Thoracic aorta (tissue), 2 donors: ENCODE results near the gene LAMB3. TPM values are rescaled to one million over a fixed set of nuclear protein-coding genes. Genes with fewer than 3 reads are reported as not detected.

Experiments
- ATAC-seq: fragments of 150-250 bp; one replicate; pipeline ENCODE4 v1.8.0; 2017; ENCODE audit warnings: low read depth; ENCODE audit not compliant: insufficient number of reproducible peaks, low FRiP score
- DNase-seq: peaks from one replicate; pipeline ENCODE4 v3.0.0-alpha.2; 2020; ENCODE audit warnings: low spot score
- H3K27ac ChIP-seq, 2 donors: fragments of 200-600 bp; sonication (generic); 1 replicate in 1 of 2; 2 replicates in 1 of 2; pipeline ENCODE4 v1.5.1; 2016; ENCODE audit warnings: mild to moderate bottlenecking in 2 of 2, moderate library complexity in 2 of 2
- H3K27me3 ChIP-seq: fragments of 200-600 bp; sonication (generic); replicated peaks from 2 replicates; pipeline ENCODE4 v1.6.0; 2016; ENCODE audit warnings: mild to moderate bottlenecking; ENCODE audit not compliant: insufficient read depth
- H3K36me3 ChIP-seq: fragments of 200-600 bp; sonication (generic); one replicate; pipeline ENCODE4 v1.5.1; 2016
- H3K4me1 ChIP-seq, 2 donors: fragments of 200-600 bp; sonication (generic); 1 replicate in 1 of 2; 2 replicates in 1 of 2; pipeline versions ENCODE4 v1.5.1 to v1.6.0; 2016; ENCODE audit warnings: low read depth in 2 of 2, mild to moderate bottlenecking in 1 of 2; ENCODE audit not compliant: control insufficient read depth in 1 of 2
- H3K4me3 ChIP-seq: fragments of 200-600 bp; sonication (generic); 2 replicates; pipeline ENCODE4 v1.5.1; 2016; ENCODE audit warnings: mild to moderate bottlenecking
- H3K9me3 ChIP-seq: fragments of 200-600 bp; sonication (generic); 2 replicates; pipeline ENCODE4 v1.5.1; 2016
- total RNA-seq, 2 donors: library from RNA; depleted of rRNA; stranded (reverse); fragments of >200 nt; gene quantifications; one replicate each; pipeline versions ENCODE4 v1.1.0 to v1.2.3, GENCODE V29; 2016
- TF ChIP-seq, protein P1 (sequence below): fragments of 200-600 bp; sonication (generic); IDR thresholded peaks from one replicate; pipeline ENCODE4 v1.5.1; 2019; ENCODE audit warnings: antibody characterized with exemption

Gene LAMB3
- total RNA-seq, 2 donors from 2014 or later: 3.4 to 5.1 TPM

GRCh38 chr1:209616366-209617046 is 35.7 kb downstream of the LAMB3 start:
- Histone ChIP-seq H3K36me3 (no peaks in the 10 kb centered on the region), H3K9me3 (no peaks in the 10 kb centered on the region), H3K4me1 (no peaks in the 10 kb centered on the region), H3K4me3 (no peak overlapping the region), H3K27ac (no peak overlapping the region), H3K27me3 (no peaks in the 10 kb centered on the region)
- DNase-seq (no peak), ATAC-seq (no peak)
- TF ChIP-seq, protein P1, sequence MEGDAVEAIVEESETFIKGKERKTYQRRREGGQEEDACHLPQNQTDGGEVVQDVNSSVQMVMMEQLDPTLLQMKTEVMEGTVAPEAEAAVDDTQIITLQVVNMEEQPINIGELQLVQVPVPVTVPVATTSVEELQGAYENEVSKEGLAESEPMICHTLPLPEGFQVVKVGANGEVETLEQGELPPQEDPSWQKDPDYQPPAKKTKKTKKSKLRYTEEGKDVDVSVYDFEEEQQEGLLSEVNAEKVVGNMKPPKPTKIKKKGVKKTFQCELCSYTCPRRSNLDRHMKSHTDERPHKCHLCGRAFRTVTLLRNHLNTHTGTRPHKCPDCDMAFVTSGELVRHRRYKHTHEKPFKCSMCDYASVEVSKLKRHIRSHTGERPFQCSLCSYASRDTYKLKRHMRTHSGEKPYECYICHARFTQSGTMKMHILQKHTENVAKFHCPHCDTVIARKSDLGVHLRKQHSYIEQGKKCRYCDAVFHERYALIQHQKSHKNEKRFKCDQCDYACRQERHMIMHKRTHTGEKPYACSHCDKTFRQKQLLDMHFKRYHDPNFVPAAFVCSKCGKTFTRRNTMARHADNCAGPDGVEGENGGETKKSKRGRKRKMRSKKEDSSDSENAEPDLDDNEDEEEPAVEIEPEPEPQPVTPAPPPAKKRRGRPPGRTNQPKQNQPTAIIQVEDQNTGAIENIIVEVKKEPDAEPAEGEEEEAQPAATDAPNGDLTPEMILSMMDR: no peak

DNA sequence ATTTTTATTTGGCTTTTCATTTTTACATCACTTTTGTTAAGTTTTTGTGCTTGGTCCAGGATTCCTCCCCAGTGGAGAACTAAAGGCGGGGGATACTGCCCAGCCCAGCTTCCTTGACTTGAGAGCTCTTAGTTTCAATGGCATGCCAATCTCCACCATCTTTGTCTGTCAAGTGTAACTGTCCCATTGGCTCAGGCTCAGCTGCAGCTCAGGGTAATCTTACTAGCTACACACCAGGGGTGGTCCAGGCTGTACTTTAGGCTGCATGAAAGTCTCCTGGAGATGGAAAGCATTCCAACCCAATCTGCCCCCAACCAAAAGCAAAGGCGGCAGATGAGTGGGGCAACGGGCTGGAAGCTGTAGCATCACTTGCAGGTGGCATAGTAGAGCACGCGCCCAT is 37.3 kb downstream of the LAMB3 start:
- Histone ChIP-seq H3K27me3 (no peaks in the 10 kb centered on the region), H3K4me1 (no peaks in the 10 kb centered on the region), H3K4me3 (no peak overlapping the region), H3K36me3 (no peaks in the 10 kb centered on the region), H3K27ac (no peak overlapping the region), H3K9me3 (no peaks in the 10 kb centered on the region)
- ATAC-seq (no peak), DNase-seq (no peak)
- TF ChIP-seq, protein P1: no peak

- ATAC-seq: no peak
- no peak overlapping the region for H3K4me3 ChIP-seq
- no peak for DNase-seq
- H3K4me1 ChIP-seq: no peaks in the 10 kb centered on the region
- no peaks in the 10 kb centered on the region for H3K9me3 ChIP-seq
- no peaks in the 10 kb centered on the region for H3K36me3 ChIP-seq
- no peak overlapping the region for H3K27ac ChIP-seq
- no peaks in the 10 kb centered on the region for H3K27me3 ChIP-seq
- TF ChIP-seq, protein P1: no peak
These were observed 38.1 kb downstream of the LAMB3 start for GRCh38 chr1:209614151-209614420.

DNA sequence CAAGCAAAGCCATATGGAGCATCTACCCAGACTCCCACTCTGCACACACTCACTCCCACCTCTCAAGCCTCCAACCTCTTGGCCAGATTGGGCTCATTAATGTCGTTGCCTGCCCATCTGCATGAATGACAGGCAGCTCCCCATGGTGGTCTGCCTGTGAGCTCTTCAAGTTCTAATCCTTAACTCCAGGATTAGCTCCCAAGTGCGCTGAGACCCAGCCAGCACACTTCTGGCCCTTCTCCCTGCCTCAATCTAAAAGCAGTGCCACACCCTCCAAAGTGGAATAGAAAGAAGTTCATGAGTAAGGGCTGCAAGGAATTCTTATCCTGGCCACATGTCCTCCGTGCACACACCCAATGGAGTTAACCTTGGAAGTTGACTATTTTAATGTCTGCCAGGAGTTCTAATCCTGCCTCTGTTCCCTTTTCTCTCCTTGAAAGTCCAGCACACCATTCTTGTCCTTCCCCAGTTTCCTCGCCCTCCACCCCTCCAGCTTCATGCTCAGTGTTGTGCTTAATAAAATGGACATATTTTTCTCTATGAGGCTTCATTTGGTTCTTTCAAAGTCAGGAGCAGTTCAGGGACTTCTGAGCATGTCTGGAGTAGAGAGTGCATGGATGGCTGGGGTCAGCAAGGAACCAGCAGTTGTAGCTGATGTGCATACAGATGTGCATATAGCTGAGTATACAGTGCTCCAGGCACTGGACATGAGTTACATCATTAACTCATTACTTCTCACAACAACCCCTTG is 38.6 kb downstream of the LAMB3 start:
- DNase-seq: no peak

More for the DNA sequence above, 38.6 kb downstream of the LAMB3 start:
- Histone ChIP-seq H3K27ac (no peak overlapping the region), H3K27me3 (no peaks in the 10 kb centered on the region), H3K4me1 (no peaks in the 10 kb centered on the region), H3K4me3 (no peak overlapping the region), H3K9me3 (no peaks in the 10 kb centered on the region), H3K36me3 (no peaks in the 10 kb centered on the region)
- ATAC-seq: no peak
- TF ChIP-seq, protein P1: no peak
